ENCODE measurements around the gene XRCC1. TPM values are rescaled to one million over a fixed set of nuclear protein-coding genes. Genes with fewer than 3 reads are reported as not detected.
A peak's percentile ranks its signal among the peaks of the same experiment; 100 is the strongest.

Gene XRCC1
- total and polyA plus RNA-seq, 9 of the 15 experiments (the other 6 are each of a cell fraction or from before 2014, with no cell fraction given), result 1.5 to 36.9 (median 24.9) TPM

DNA sequence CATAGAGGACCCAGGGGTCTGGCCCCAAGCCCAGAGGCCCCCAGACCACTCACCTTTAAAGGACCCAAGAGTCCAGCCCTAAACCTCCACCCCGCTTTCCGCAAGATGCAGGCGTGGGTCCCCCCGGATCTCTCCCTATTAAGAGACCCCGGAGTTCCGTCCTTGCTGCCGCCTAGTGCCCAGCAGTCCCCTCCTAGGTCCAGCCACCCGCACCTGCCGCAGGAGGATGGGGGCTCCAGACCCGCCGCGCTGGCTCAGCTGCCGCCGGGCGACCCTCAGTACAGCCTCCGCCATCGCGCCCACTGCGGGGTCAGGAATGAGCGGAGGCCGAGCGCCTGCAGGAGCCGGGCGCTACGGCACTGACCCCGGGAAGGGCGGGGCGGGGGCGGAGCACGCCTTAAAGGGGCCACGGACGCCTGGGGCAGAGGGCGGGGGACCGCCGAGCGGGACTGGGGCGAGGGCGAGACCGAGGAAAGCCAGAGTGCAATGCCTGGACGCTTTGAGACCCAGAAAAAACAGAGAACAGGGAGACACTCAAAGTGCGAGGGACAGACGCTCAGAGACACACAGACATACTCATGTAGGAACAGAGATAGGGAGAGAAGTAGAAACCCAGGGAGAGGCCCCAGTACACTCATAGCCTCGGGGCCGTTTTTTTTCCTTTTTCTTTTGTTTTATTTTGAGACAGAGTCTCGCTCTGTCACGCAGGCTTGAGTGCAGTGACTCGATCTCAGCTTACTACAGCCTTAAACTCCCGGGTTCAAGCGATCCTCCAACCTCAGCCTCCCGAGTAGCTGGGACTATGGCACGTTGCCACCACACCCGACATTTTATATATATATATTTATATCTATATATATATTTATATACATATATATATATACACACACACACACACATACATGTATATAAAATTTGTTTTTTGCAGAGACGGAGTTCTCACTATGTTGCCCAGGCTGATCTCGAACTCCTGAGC lies 48.2 kb downstream of the XRCC1 start, which contains the start of gene ETHE1 (continued):
- no peak for TF ChIP-seq RBM22 (IDR thresholded peaks at IDR 0.05; ENCODE audit: low read depth, low read length, poor library complexity, severe bottlenecking)
- TF ChIP-seq ZNF143 (CRISPR knock-in tag; IDR thresholded peaks at IDR 0.05), result no peak
- TF ChIP-seq ZNF184 (CRISPR knock-in tag; IDR thresholded peaks at IDR 0.05), result no peak
- TF ChIP-seq NFYB (IDR thresholded peaks at IDR 0.05; ENCODE audit: extremely low read depth, insufficient read length), result no peak
- peak; percentile 48 for TF ChIP-seq POLR2B (IDR thresholded peaks at IDR 0.05; ENCODE audit: low read depth, partially characterized antibody)
- no peak for TF ChIP-seq ZNF76 (CRISPR knock-in tag; IDR thresholded peaks at IDR 0.05; ENCODE audit: borderline replicate concordance)
- no peak for TF ChIP-seq TFAM (CRISPR knock-in tag; conservative IDR thresholded peaks at IDR 0.05)
- TF ChIP-seq CGGBP1 (CRISPR knock-in tag; IDR thresholded peaks at IDR 0.05), result no peak
- no peak; the same call in 1 of the 2 replicates for TF ChIP-seq CBX1 (IDR thresholded peaks at IDR 0.05; ENCODE audit: low read depth)
- TF ChIP-seq U2AF1 (optimal IDR thresholded peaks at IDR 0.05; ENCODE audit: low read depth, low read length), result no peak
- no peak for TF ChIP-seq STAT5A (IDR thresholded peaks at IDR 0.05; ENCODE audit: borderline replicate concordance, low read length)
- no peak for TF ChIP-seq KLF10 (CRISPR knock-in tag; IDR thresholded peaks at IDR 0.05)
- no peak for TF ChIP-seq RBM25 (IDR thresholded peaks at IDR 0.05; ENCODE audit: low read depth, low read length, severe bottlenecking)
- TF ChIP-seq CREB3 (tag; conservative IDR thresholded peaks at IDR 0.05; ENCODE audit: low read depth), result no peak
- no peak for TF ChIP-seq ZFPM2 (CRISPR knock-in tag; IDR thresholded peaks at IDR 0.05)
- TF ChIP-seq ZNF740 (CRISPR knock-in tag; IDR thresholded peaks at IDR 0.05), result no peak
- TF ChIP-seq ZNF740 (tag; IDR thresholded peaks at IDR 0.05), result no peak
- TF ChIP-seq POLR3A (IDR thresholded peaks at IDR 0.05; ENCODE audit: borderline replicate concordance, extremely low read depth, insufficient read depth, insufficient read length), result no peak
- TF ChIP-seq, protein P1, sequence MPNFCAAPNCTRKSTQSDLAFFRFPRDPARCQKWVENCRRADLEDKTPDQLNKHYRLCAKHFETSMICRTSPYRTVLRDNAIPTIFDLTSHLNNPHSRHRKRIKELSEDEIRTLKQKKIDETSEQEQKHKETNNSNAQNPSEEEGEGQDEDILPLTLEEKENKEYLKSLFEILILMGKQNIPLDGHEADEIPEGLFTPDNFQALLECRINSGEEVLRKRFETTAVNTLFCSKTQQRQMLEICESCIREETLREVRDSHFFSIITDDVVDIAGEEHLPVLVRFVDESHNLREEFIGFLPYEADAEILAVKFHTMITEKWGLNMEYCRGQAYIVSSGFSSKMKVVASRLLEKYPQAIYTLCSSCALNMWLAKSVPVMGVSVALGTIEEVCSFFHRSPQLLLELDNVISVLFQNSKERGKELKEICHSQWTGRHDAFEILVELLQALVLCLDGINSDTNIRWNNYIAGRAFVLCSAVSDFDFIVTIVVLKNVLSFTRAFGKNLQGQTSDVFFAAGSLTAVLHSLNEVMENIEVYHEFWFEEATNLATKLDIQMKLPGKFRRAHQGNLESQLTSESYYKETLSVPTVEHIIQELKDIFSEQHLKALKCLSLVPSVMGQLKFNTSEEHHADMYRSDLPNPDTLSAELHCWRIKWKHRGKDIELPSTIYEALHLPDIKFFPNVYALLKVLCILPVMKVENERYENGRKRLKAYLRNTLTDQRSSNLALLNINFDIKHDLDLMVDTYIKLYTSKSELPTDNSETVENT (CRISPR knock-in tag; IDR thresholded peaks at IDR 0.05), result no peak
- TF ChIP-seq ZNF830 (CRISPR knock-in tag; IDR thresholded peaks at IDR 0.05), result no peak
- TF ChIP-seq, protein P2, sequence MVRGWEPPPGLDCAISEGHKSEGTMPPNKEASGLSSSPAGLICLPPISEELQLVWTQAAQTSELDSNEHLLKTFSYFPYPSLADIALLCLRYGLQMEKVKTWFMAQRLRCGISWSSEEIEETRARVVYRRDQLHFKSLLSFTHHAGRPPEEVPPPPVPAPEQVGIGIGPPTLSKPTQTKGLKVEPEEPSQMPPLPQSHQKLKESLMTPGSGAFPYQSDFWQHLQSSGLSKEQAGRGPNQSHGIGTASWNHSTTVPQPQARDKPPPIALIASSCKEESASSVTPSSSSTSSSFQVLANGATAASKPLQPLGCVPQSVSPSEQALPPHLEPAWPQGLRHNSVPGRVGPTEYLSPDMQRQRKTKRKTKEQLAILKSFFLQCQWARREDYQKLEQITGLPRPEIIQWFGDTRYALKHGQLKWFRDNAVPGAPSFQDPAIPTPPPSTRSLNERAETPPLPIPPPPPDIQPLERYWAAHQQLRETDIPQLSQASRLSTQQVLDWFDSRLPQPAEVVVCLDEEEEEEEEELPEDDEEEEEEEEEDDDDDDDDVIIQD (CRISPR knock-in tag; IDR thresholded peaks at IDR 0.05), result no peak
- no peak for TF ChIP-seq PURB (CRISPR knock-in tag; IDR thresholded peaks at IDR 0.05; ENCODE audit: low read depth)
